Measurements from ENCODE around the gene HOXB8.

GRCh38 chr17:48563867-48564187 is 51.3 kb downstream of the HOXB8 start:
- TF ChIP-seq TAF1 (IDR thresholded peaks at IDR 0.05; ENCODE audit: low read depth, low read length): no peak
- TF ChIP-seq POLR2A (IDR thresholded peaks at IDR 0.05; ENCODE audit: low read depth, low read length): no peak
- no peak for TF ChIP-seq SPI1 (IDR thresholded peaks at IDR 0.05; ENCODE audit: low read depth, low read length)
- TF ChIP-seq POLR2AphosphoS5 (IDR thresholded peaks at IDR 0.05; ENCODE audit: low read depth, low read length): no peak
- TF ChIP-seq PAX5 (IDR thresholded peaks at IDR 0.05; ENCODE audit: insufficient read depth, low read length, severe bottlenecking): no peak
- no peak for TF ChIP-seq POU2F2 (IDR thresholded peaks at IDR 0.05; ENCODE audit: low read depth, low read length)
